ENCODE data around the gene TPPP.

TPPP gene

DNA sequence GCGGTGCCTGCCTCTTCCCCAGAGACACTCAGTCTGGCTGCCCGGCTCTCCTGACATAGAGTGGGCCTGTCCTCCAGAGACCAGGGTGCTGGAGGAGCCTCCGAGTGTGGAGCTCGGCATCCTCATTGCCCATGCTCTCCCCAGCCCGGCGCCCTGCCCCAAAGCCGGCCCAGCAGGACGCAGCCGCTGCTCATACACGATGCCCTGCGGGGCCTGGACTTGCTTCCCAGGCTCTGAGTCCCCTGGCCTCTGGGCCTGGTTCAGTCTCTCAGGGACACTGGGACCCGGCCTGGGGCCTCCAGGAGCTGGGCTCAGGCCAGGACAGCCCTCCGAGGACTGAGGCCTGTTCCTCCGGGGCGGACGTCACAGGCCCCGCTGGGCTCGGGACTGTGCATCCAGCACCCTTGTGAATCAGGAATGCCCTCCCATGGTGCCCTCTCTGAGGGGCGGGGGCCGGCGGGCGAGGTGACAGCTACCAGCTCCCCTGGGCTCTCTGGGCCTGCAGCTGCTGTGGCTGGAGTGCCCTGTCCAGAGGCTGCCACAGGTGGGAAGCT lies 23.2 kb downstream of the TPPP start:
- in situ Hi-C loops (cut with MboI; ENCODE audit: low pct_unique_long_range_greater_than_20kb, low sequenced_read_pairs, unreplicated experiment): loop anchor here (10.0 kb wide), 1 partner anchor 235 kb away; no protein-coding TSS in a partner anchor
- TF ChIP-seq CTCF (IDR thresholded peaks at IDR 0.05; ENCODE audit: extremely low read depth, insufficient read depth, missing control alignments): no peak
- DNase-seq (ENCODE audit: low spot score): no peak

- TF ChIP-seq CTCF (IDR thresholded peaks at IDR 0.05; ENCODE audit: extremely low read depth, insufficient read depth, missing control alignments): peak; percentile 75
- in situ Hi-C loops (cut with MboI; ENCODE audit: low pct_unique_long_range_greater_than_20kb, low sequenced_read_pairs, unreplicated experiment): loop anchor here (10.0 kb wide), 1 partner anchor 236 kb away; no protein-coding TSS in a partner anchor
These were observed 23.9 kb downstream of the TPPP start for GRCh38 chr5:669111-669841.

GRCh38 chr5:668283-668995 lies 24.7 kb downstream of the TPPP start:
- in situ Hi-C loops (cut with MboI; ENCODE audit: low pct_unique_long_range_greater_than_20kb, low sequenced_read_pairs, unreplicated experiment): loop anchor here (10.0 kb wide), 1 partner anchor 236 kb away; no protein-coding TSS in a partner anchor
- no peak for TF ChIP-seq CTCF (IDR thresholded peaks at IDR 0.05; ENCODE audit: extremely low read depth, insufficient read depth, missing control alignments)
- DNase-seq (ENCODE audit: low spot score): no peak

More at GRCh38 chr5:669111-669841, 23.9 kb downstream of the TPPP start:
- DNase-seq (ENCODE audit: low spot score): peak; percentile 69

DNA sequence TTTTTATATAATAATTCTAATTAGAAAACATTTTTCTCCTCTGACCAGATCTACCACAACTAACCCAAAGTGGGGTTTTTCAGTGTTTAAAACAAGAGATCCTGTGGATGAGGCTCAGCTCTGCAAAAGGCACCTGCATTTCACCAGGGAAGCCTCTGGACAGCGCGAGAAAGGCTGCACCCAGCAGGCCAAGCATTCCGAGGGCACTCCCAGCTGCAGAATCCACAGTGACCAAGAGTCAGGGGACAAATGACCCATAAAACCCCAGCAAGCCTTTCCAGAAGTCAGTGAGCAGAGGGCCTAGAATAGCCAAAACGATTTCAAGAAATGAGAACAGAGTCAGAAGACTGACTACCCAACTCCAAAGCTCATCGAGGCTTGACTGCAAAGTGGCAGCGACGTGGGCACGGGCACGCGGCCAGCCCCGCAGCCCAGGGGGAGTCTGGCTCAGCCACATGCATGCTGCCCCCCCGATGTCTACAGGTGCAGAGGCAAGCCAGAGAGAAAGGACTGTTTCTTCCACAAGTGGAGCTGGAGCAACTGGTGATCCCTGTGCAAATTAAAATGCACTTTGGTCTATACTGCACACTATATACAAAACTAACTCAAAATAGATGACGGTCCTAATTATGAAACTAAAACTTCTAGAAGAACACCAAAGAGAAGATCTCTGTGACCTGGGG lies 26.2 kb downstream of the TPPP start:
- in situ Hi-C loops (cut with MboI; ENCODE audit: low pct_unique_long_range_greater_than_20kb, low sequenced_read_pairs, unreplicated experiment): loop anchor here (10.0 kb wide), 1 partner anchor 238 kb away; no protein-coding TSS in a partner anchor
- DNase-seq (ENCODE audit: low spot score): no peak

GRCh38 chr5:665956-666711 lies 27.0 kb downstream of the TPPP start:
- in situ Hi-C loops (cut with MboI; ENCODE audit: low pct_unique_long_range_greater_than_20kb, low sequenced_read_pairs, unreplicated experiment): loop anchor here (10.0 kb wide), 1 partner anchor 239 kb away; no protein-coding TSS in a partner anchor
- DNase-seq (ENCODE audit: low spot score): no peak
- no peak for TF ChIP-seq CTCF (IDR thresholded peaks at IDR 0.05; ENCODE audit: extremely low read depth, insufficient read depth, missing control alignments)

More for the DNA sequence above, 26.2 kb downstream of the TPPP start:
- TF ChIP-seq CTCF (IDR thresholded peaks at IDR 0.05; ENCODE audit: extremely low read depth, insufficient read depth, missing control alignments): no peak

Measured in GM13977 (cell line).